ENCODE results near the gene CA11.
"Not testable (repeated sequence)": the region's sequence is repeated elsewhere in the genome, so short reads cannot be mapped to it uniquely, and the experiment has no call there.

CA11 gene

GRCh38 chr19:48634036-48634342 is 12.0 kb downstream of the CA11 start:
- H3K4me3 ChIP-seq (ENCODE audit: low read depth, low read length), result peak overlapping the region; percentile 54
- no peak for DNase-seq (ENCODE audit: low read depth)
- no peak for TF ChIP-seq MYC (IDR thresholded peaks at IDR 0.05; ENCODE audit: low read depth, low read length)
- TF ChIP-seq CTCF (IDR thresholded peaks at IDR 0.05; ENCODE audit: low read depth, low read length), result no peak
- TF ChIP-seq, protein P1, sequence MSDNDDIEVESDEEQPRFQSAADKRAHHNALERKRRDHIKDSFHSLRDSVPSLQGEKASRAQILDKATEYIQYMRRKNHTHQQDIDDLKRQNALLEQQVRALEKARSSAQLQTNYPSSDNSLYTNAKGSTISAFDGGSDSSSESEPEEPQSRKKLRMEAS (IDR thresholded peaks at IDR 0.05; ENCODE audit: low read depth, low read length), result no peak
- TF ChIP-seq POLR2A (IDR thresholded peaks at IDR 0.05; ENCODE audit: extremely low read depth, insufficient read length), result no peak

- peak; percentile 74 for DNase-seq (ENCODE audit: low read depth)
- TF ChIP-seq POLR2A (IDR thresholded peaks at IDR 0.05; ENCODE audit: extremely low read depth, insufficient read length), result no peak
- TF ChIP-seq, protein P1 (IDR thresholded peaks at IDR 0.05; ENCODE audit: low read depth, low read length), result no peak
- H3K4me3 ChIP-seq (ENCODE audit: low read depth, low read length), result peak overlapping the region; percentile 54
These were observed 12.6 kb downstream of the CA11 start for GRCh38 chr19:48633148-48634035.

GRCh38 chr19:48632692-48633147 is 13.3 kb downstream of the CA11 start:
- peak; percentile 87 for DNase-seq (ENCODE audit: low read depth)
- no peak overlapping the region for H3K4me3 ChIP-seq (ENCODE audit: low read depth, low read length)
- TF ChIP-seq CTCF (IDR thresholded peaks at IDR 0.05; ENCODE audit: low read depth, low read length), result peak; percentile 15
- TF ChIP-seq, protein P1 (IDR thresholded peaks at IDR 0.05; ENCODE audit: low read depth, low read length), result no peak

- H3K4me3 ChIP-seq (ENCODE audit: low read depth, low read length); DNase-seq (ENCODE audit: low read depth): not testable (repeated sequence)
These were observed 13.7 kb downstream of the CA11 start for GRCh38 chr19:48632286-48632685.

DNA sequence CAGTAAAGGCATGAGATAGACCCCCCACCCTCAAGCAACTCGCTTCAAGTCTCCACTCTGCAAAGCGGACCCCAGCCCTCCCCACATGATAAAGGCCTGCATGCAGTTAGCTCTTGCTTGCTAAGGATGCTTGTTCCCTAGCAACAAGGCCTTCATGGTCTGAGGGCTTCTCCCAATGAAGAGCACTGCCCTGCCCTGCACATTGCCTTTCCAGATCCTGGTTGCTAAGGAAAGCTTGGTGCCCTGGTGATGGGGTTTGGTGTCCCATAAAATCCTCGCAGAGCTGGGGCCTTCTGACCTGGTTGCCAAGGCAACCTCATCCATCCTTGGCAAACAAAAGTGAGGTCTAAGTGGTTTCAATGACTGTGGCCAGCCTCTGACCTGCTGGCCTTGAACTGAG is 14.8 kb downstream of the CA11 start:
- peak; percentile 69 for DNase-seq (ENCODE audit: low read depth)
- TF ChIP-seq, protein P1 (IDR thresholded peaks at IDR 0.05; ENCODE audit: low read depth, low read length), result no peak
- TF ChIP-seq MYC (IDR thresholded peaks at IDR 0.05; ENCODE audit: low read depth, low read length) (no peak), CTCF (IDR thresholded peaks at IDR 0.05; ENCODE audit: low read depth, low read length) (no peak), POLR2A (IDR thresholded peaks at IDR 0.05; ENCODE audit: extremely low read depth, insufficient read length) (no peak)
- H3K4me3 ChIP-seq (ENCODE audit: low read depth, low read length), result no peak overlapping the region

GRCh38 chr19:48630296-48631063 is 15.5 kb downstream of the CA11 start:
- no peak overlapping the region for H3K4me3 ChIP-seq (ENCODE audit: low read depth, low read length)
- DNase-seq (ENCODE audit: low read depth), result peak; percentile 45
- TF ChIP-seq, protein P1 (IDR thresholded peaks at IDR 0.05; ENCODE audit: low read depth, low read length), result no peak
- TF ChIP-seq POLR2A (IDR thresholded peaks at IDR 0.05; ENCODE audit: extremely low read depth, insufficient read length), result no peak

DNA sequence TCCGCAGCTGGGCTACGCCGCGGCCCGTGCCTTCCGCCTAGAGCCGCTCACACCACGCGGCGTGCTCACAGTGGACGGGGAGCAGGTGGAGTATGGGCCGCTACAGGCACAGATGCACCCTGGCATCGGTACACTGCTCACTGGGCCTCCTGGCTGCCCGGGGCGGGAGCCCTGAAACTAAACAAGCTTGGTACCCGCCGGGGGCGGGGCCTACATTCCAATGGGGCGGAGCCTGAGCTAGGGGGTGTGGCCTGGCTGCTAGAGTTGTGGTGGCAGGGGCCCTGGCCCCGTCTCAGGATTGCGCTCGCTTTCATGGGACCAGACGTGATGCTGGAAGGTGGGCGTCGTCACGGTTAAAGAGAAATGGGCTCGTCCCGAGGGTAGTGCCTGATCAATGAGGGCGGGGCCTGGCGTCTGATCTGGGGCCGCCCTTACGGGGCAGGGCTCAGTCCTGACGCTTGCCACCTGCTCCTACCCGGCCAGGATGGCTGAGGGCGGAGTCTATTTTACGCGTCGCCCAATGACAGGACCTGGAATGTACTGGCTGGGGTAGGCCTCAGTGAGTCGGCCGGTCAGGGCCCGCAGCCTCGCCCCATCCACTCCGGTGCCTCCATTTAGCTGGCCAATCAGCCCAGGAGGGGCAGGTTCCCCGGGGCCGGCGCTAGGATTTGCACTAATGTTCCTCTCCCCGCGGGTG is 16.2 kb downstream of the CA11 start:
- DNase-seq (ENCODE audit: low read depth), result peak; percentile 71
- TF ChIP-seq CTCF (IDR thresholded peaks at IDR 0.05; ENCODE audit: low read depth, low read length), result no peak
- TF ChIP-seq POLR2A (IDR thresholded peaks at IDR 0.05; ENCODE audit: extremely low read depth, insufficient read length), result no peak
- TF ChIP-seq, protein P1 (IDR thresholded peaks at IDR 0.05; ENCODE audit: low read depth, low read length), result no peak
- TF ChIP-seq MYC (IDR thresholded peaks at IDR 0.05; ENCODE audit: low read depth, low read length), result no peak
- H3K4me3 ChIP-seq (ENCODE audit: low read depth, low read length), result no peak overlapping the region

All from NB4 (cell line).